HG02571 (cell line): ENCODE data around the gene LAIR2.
"Not testable (repeated sequence)": the region's sequence is repeated elsewhere in the genome, so short reads cannot be mapped to it uniquely, and the experiment has no call there.

Experiments
- ATAC-seq: cut with Tn5 transposase; IDR thresholded peaks from one replicate; pipeline ENCODE4 v1.9.1; 2021; ENCODE audit warnings: mild to moderate bottlenecking, moderate library complexity; ENCODE audit not compliant: unreplicated experiment

LAIR2 gene

DNA sequence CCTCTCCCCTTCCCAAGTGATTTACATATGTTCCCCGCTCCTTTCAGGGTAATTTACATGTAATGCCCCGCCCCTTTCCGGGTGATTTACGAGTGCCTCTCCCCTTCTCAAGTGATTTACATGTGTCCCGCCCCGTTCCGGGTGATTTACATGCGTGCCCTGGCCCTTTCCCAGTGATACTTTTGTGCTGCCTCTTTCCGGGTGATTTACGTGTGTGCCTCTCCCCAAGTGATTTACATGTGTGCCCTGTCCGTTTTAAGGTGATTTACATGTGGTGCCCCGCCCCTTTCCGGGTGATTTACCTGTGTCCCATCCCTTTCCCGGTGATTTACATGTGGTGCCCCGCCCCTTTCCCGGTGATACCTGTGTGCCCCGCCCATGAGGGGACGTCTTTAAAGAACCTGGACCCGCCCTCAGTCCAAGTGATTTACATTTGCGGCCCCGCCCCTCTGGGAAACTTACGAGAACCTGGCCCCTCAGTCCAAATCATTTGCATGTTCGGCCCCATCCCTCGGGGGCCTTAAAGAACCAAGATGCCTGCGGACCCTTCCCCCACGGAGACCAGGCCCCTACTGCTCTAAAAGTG, 38.5 kb upstream of the LAIR2 start:
- peak; percentile 39 for ATAC-seq

DNA sequence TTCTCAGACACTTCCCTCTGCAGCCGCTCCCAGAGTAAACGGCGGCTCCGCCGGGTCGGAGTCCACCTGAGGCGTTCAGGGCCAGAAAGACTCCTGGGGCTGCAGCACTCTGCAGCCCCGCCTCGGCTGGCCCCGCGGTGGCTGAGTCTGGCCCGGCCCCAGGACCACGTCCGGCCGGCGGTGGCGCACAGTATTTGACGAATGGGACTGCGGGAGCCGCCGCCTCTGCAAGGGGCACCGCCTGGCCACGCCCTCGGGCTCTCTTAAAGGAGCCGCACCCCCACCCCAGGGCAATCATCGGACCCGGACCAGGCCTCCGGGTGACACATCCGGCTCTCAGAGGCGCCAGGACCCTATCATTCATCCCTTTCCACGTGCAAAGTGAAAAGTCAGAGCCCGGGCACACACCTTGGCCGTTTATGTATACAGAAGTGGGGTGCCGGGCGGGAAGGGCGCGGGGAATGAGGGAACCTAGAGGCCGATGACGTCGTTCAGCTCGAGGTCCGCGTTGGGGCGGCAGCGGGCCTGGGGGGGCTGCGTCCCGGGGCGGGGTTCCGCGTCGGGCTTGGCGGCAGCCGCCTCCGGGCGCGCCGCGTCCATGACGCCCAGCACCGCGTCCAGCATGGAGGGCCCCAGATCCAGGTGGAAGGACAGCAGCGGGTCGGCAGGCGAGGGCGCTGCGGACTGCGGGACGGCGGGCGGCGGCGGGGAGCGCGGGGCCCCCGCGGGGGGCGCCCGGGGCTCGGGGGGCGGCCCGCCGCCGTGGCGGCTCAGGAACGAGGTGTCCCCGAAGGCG, 37.8 kb upstream of the LAIR2 start:
- ATAC-seq: peak; percentile 31

DNA sequence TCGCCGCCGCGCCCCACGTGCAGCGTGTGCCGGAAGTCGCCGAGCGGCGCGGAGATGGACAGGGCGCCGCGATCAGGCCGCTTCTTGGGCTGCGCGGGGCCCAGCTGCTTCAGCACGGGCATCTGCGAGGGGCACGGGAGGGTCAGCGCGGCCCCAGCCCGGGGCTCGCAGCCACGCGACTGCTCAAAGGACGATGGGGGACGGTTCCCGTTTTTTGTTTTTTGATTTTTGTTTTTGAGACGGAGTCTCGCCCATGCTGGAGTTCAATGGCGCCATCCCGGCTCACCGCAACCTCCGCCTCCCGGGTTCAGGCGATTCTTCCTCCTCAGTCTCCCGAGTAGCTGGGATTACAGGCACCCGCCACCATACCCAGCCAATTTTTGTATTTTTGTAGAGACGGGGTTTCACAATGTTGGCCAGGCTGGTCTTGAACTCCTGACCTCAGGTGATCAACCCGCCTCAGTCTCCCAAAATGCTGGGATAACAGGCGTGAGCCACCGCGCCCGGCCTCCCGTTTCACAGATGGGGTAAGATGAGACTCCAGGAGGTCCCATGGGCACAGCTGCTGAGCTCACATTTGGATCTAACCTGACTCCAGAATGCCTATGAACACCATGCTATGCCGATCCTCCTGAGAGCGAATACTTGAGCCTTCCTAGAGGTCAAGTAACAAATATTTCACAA, 37.1 kb upstream of the LAIR2 start:
- ATAC-seq: no peak

DNA sequence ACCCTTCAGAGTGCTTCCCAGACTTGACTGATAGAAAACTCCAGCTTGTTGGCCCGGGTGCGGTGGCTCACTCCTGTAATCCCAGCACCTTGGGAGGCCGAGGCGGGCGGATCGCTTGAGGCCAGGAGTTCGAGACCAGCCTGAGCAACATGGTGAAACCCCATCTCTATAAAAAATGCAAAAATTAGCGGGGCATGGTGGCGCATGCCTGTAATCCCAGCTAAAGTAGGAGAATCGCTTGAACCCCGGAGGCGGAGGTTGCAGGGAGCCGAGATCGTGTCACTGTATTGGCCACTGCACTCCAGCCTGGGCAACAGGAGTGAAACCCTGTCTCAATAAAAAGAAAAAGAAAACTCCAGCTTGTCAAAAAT, 36.5 kb upstream of the LAIR2 start:
- ATAC-seq: not testable (repeated sequence)

DNA sequence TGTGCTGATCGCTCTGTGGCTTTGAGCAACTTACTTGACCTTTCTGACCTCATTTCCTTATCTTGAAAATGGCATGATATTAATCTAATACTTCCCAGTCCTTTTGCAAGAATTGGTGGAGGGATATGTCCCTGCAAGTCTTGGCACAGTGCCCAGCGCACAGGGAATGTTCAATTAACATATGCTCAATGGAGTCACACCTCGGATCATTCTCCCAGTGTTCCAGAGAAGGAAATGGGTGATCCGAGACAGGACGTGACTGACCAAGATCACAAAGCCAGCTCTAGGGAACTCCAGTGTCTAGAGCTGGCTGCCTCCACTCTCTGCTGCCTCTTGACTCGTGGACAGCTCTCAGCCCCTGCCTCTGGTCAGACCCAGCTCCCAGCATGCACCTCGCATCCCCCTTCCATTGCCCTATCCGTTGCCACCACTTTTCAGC, 33.1 kb upstream of the LAIR2 start:
- no peak for ATAC-seq

DNA sequence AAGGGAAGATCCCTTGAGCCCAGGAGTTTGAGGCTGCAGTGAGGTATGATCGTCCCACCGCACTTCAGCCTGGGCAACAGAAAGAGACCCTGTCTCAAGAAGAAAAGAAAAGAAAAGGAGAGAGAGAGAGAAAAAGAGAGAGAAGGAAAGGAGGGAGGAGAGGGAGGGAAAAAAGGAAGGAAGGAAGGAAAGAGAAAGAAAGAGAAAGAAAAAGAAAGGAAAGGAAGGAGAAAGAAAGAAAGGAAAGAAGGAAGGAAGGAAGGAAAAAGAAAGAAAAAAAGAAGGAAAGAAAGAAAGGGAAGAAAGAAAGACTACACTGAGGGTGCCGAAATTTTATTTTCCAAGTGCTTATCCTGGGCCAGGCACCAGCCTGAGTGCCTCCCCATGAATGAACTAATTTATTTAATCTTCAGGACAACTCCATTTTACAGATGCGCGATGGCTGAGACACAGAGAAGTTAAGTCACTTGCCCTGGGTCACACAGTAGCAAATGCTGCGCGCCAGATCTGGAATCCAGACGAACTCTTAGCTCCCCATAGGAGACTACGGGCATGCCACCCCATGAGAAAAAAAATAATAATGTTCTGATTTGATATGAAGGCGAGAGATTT, 32.2 kb upstream of the LAIR2 start:
- ATAC-seq: no peak

DNA sequence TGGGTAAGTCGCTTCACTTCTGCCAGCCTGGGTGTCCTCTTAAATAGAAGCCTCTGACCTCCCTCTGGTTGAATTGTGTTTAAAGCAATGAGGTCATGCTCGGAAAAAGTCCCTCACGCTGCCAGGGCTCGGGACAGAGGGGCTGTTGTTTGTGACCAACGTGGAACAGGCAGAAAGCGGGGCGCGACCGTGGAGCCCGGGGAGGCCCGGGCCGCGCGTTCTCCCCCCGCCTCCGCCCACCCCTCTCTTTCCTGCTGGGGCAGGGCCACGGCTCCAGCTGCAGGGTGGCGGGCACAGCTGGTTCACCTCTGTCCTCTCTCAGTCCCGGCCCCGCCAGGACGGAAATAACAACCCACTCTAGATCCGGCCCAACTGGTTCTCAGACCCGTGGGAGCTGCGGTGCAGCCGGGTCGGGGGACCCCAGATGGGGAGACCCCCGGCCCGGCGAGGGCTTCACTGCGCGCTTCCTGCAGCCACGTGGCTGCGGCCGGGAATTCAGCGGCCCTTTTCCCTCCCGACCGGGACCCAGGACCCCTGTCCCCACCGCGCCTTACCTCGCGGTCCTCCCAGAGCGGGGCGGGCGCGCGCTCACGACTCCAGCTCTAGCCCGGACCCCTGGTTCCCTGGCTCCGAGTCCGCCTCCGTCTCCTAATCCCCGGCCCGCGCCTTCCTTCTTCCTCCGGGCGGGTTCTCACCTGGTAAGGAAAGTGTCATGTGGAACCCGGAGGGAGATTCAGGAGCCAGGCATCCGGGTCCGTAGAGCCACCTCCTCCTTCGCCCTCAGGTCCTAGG, 31.4 kb upstream of the LAIR2 start:
- no peak for ATAC-seq

DNA sequence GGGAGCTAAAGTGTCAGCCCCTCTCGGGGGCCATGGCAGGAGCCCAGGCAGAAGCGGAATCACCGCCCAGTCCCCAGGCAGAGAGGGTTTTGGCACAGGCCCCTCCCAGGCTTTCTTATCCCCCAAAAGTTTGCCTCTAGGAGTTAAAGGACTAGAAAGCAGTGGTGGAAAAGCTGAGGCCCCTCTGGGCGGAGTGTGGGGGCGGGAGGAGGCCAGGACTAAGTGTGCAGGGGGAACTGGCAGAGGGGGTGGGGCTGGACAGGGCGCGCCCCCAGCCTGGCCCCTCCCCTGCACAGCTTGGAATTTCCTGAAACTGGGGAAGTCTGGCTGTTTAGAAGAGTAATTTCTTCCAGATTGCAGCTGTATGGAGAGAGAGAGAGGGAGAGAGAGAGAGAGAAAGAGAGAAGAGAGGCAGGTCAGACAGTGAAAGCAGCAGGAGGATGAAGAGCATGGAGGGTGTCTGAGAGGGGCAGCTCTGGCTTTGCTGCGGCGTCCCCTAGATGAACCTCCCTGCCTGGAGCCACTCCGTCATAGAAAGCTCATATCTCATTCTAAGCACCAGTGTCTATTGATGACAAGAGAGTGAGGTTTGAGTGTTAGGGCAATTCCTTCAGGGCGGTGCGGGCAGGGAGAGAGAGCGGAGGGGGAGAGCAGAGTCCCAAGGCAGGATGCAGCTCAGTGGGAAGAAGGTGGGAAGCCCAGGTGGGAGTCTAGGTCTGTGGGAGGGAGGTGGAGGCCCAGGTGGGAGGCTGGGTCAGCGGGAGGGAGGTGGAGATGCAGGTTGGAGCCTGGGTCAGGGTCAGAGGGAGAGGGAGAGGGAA, 29.4 kb upstream of the LAIR2 start, which contains the start of gene CDC42EP5:
CDC42EP5 (minus strand) TSS at position 226 of the 821 bp plus-strand sequence. CDS start 7,749 bp downstream, outside the sequence.
- ATAC-seq: no peak

DNA sequence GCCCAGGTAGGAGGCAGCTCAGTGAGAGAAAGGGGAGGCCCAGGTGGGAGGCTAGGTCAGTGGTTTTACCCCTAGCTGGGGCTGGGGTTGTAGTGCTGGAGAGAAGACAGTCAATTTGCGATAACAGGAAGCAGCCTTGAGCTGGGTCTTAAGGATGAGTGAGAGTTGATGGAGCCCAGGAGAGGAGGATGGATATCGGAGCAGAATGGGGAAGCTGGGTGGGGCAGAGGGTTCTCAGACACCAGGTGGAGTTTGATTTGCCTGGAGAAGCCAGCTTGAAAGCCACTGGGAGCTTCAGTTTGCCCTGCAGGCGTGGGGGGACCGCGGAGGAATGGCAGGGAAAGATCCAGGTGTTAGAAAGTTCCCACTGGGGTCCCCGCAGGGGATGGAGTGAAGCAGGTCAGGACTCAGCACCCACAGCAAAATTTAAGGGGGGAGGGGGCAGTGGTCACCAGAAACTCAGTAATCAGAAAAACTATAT, 28.7 kb upstream of the LAIR2 start:
- ATAC-seq: no peak

DNA sequence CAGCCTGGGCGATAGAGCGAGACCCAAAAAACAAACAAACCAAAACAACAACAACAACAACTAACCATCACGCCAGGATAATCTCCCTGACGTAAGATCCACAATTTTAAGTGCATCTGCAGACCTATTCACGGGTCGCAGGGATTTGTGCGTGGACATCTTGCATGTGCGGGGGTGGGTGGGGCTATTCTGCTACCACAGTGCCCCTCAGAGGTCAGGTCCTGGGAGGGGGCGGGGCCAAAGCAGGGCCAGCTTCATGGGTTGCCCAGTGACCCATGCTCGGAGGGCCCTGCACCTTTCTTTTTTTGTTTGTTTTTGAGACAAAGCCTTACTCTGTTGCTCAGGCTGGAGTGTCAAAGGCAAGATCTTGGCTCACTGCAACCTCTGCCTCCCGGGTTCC, 26.9 kb upstream of the LAIR2 start:
- no peak for ATAC-seq

DNA sequence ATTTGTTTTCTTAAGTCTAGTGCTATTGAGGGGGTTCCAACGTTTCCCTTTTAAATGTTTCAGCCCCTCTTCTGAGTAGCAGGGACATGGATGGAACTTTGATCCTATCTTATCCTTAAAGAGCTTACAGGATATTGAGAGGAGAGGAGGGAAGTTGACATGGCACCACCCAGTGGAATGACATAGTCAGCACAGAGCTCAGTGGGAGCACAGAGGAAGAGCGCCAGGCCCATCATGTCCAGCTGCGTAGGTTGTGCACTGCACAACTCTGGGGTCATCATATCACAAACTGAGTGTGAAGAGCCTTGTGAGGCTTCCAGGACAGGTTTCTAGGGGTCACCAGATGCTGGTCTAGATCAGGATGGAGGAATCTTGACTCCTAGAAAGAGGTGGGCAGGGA, 25.0 kb upstream of the LAIR2 start:
- ATAC-seq: no peak

DNA sequence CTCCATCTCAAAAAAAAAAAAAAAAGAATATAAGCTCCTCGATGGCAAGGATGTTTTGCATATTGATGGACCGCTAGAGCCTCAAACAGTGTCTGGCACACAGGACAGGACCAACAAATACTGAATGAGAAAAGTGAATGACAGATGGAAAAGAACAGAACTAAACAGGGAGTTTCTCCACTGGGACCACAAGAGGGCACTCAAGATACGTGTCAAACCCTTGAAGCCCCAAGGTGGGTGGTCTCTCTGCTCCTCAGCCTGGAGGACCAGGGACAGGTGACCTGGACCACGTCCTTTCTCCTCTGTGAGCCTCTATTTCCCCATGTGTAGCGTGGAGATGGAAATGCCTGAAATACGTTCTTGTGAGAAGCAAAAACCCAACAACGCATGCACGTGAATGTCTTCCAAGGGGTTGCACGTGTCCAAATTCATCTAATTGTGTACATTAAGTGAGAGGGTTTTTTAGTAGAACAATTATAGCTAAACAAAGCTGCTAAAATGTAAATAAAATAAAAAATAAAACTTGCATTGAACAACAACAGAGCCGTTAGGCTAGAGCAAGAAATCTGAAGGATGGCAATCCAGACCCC, 23.9 kb upstream of the LAIR2 start:
- ATAC-seq: no peak

DNA sequence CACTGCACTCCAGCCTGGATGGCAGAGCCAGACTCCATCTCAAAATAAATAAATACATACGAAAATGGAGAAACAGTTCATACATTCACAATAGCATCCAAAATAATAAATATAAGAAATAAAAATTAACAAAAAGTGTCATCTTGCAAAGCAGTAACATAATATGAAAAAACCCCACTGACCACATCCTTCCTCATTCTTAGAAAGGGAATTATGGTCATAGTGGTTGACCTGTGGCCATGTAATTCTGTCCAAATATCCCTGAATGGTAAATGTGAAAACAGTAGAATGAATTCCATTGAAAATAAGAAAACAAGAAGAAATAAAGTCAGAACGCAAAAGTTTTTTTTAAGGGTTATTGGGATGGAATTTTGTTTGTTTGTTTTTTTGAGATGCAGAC, 22.6 kb upstream of the LAIR2 start:
- no peak for ATAC-seq

DNA sequence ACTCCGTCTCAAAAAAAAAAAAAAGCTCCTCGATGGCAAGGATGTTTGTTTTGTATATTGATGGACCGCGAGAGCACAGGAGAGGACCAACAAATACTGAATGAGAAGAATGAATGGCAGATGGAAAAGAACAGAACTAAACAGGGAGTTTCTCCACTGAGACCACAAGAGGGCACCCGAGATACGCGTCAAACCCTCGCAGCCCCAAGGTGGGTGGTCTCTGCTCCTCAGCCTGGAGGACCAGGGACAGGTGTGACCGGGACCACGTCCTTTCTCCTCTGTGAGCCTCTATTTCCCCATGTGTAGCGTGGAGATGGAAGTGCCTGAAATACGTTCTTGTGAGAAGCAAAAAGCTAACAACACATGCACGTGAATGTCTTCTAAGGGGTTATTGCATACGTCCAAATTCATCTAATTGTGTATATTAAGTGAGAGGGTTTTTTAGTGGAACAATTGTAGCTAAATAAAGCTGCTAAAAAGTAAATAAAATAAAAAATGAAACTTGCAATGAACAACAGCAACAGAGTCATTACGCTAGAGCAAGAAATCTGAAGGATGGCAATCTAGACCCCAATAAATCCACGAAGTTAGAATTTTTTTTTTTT, 21.2 kb upstream of the LAIR2 start:
- no peak for ATAC-seq

DNA sequence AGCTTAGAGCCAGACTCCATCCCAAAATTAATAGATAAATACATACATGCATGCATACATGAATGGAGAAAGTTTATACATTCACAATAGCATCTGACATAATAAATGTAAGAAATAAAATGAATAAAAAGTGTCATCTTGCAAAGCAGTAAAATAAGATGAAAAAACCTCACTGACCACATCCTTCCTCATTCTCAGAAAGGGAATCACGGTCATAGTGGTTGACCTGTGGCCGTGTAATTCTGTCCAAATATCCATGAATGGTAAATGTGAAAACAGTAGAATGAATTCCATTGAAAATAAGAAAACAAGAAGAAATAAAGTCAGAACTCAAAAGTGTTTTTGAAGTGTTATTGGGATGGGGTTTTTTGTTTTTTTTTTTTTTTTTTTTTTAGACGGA, 19.7 kb upstream of the LAIR2 start:
- ATAC-seq: no peak

DNA sequence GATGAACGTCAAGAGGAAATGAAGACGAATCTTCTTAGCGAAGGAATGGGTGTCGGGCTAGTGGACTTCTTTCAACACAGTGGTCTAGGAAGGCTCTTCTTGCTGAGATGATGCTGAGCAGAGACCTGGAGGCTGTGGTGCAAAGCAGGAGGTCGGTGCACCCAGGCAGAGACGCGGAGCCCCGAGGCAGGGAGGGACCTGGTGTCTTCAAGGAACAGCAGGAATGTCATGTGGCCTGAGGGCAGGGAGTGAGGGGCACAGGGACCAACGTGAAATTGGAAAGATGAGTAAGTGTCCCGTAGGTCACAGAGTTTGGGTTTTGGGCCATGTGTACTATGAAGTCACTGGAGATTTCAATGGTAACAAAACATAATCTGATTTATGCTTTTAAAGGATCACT, 18.2 kb upstream of the LAIR2 start:
- no peak for ATAC-seq

DNA sequence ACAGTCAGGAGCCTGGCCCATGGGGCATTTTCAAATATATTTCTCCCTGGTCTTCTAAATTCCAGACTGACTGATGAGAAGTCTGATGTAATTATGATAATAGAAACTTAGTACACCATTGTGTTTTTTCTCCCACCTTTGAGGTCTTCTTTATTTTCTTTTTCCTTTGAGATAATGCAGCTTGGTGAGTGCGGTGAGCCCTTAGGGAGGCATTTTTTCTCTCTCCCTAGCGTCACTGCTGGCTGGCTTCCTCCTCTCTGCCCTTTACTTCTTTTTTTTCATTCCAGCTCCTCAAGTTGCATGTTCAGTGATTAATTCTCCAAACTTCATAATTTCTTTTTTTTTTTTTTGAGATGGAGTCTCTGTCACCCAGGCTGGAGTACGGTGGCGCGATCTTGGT, 16.8 kb upstream of the LAIR2 start:
- no peak for ATAC-seq

DNA sequence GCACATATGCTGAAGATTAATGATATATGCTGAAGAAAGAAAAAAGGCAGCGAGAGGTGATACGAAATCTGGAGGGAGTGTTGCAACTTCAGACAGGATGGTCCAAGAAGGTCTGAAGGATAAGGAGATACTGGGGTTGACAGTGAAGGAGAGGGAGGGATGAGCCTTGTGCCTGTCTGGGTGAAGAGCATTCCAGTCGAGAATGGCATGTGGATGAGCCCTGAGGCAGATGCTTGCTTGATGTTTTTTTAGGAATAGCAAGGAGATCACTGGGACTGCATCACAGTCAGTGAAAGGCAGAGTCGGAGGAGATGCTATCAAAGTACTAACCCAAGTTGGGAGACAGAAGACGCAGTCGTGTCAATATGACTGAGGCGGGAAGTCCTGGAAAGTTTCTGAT, 13.3 kb upstream of the LAIR2 start:
- ATAC-seq: no peak

DNA sequence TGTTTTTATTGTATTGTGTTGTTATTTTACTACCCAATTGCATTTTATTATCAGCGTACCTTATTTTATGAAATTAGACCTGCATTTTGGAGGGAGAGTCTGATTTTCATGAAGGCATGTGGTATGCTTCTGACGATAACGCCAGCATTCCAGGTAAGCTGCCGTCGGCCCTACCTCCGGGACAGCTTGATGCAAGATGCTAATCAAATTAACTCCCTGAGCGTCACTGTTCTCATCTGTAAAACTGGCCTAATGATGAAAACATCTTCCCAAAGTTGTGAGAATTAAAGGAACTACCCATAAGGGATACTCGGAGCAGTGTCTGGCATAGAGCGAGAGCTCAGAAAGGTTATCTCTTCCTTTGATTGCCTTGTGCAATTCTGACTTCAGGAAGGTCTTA, 12.9 kb upstream of the LAIR2 start:
- no peak for ATAC-seq
